ENCODE data around the gene GTF2F1. TPM values are rescaled to one million over a fixed set of nuclear protein-coding genes. Genes with fewer than 3 reads are reported as not detected.

GTF2F1 gene
- total RNA-seq, 1 experiment from 2014 or later: 43.8 TPM

DNA sequence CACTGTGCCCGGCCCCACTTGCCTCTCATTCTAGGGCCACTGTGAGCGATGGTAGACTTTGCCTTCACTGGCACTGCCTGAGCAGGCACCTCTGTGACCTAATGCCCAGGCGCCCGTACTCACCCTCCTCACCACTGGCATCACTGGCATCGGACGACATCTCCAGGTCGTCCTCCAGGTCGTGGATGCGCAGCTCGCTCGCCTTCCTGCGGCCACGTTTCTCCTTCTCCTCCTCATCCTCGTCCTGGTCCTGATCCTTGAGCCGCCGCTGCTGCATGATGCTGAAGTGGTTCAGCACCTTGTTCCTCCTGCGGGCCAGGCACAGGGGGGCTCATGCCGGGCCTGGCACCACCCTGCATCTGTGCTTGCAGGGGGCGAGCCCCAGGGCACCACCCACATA lies 9.8 kb downstream of the GTF2F1 start:
- Histone ChIP-seq H3K36me3 (ENCODE audit: low read depth) (no peaks in the 10 kb centered on the region), H3K4me3 (no peak overlapping the region), H3K27ac (no peak overlapping the region), H3K4me1 (replicated peaks; ENCODE audit: insufficient read depth) (no peaks in the 10 kb centered on the region), H4K20me1 (ENCODE audit: insufficient read depth) (no peaks in the 10 kb centered on the region), H2AFZ (no peak overlapping the region), H3K79me2 (ENCODE audit: low read depth) (no peaks in the 10 kb centered on the region), H3K9me2 (ENCODE audit: insufficient read depth) (no peaks in the 10 kb centered on the region), H3F3A (ENCODE audit: insufficient read depth, low read depth) (no peaks in the 10 kb centered on the region), H3K9me3 (ENCODE audit: insufficient read depth, low read depth) (no peaks in the 10 kb centered on the region), H3K4me2 (no peak overlapping the region), H3K27me3 (ENCODE audit: insufficient read depth, low read depth) (no peaks in the 10 kb centered on the region)
- CTCF ChIA-PET: no interaction called here
- DNase-seq: no peak
- TF ChIP-seq EZH2 (IDR thresholded peaks at IDR 0.05; ENCODE audit: low read depth): no peak
- TF ChIP-seq, protein P1, sequence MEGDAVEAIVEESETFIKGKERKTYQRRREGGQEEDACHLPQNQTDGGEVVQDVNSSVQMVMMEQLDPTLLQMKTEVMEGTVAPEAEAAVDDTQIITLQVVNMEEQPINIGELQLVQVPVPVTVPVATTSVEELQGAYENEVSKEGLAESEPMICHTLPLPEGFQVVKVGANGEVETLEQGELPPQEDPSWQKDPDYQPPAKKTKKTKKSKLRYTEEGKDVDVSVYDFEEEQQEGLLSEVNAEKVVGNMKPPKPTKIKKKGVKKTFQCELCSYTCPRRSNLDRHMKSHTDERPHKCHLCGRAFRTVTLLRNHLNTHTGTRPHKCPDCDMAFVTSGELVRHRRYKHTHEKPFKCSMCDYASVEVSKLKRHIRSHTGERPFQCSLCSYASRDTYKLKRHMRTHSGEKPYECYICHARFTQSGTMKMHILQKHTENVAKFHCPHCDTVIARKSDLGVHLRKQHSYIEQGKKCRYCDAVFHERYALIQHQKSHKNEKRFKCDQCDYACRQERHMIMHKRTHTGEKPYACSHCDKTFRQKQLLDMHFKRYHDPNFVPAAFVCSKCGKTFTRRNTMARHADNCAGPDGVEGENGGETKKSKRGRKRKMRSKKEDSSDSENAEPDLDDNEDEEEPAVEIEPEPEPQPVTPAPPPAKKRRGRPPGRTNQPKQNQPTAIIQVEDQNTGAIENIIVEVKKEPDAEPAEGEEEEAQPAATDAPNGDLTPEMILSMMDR (conservative IDR thresholded peaks at IDR 0.05): no peak
- POLR2A ChIA-PET (ENCODE audit: unreplicated experiment): no interaction called here
- no TSS peak for BruUV-seq (replicated peaks)
- intact Hi-C loops (cut with micrococcal nuclease; ENCODE audit: unreplicated experiment): no loop called here

DNA sequence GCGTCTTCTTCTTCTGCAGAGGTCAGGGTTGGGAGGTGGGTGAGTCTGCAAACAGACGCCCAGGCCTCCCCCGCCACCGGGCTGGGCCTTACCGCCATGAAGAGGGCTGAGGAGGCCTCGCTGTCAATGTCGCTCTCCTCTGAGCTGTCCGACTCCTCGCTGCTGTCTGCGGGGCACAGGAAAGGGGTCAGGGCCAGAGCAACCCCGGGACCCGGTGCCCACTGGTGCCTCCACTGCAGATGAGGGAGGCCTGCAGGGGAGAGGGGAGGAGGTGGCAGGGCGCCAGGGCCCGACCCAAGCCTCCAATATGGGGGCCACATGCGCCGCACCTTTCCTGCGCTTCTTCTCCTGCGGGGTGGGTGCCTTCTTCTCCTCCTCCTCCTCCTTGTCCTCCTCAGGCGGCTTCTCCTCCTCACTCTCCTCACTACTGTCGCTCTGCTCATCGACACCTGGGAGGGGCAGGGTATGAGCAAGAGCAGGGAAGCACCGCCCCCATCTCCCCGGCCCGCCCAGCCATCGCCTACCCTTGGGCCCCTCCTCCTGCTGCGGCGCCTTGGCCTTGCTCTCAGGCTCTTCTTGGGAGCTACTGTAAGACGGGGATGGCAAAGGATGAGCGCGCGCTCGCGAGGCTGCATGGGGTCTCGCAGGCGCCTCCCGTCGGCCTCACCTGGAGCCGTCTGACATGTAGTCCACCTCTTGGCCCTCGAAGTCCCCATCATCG lies 11.8 kb downstream of the GTF2F1 start:
- no peaks in the 10 kb centered on the region for H3K4me1 ChIP-seq (replicated peaks; ENCODE audit: insufficient read depth)
- ChIA-PET POLR2A (ENCODE audit: unreplicated experiment) (no interaction called here), CTCF (no interaction called here)
- no peaks in the 10 kb centered on the region for H3F3A ChIP-seq (ENCODE audit: insufficient read depth, low read depth)
- no peaks in the 10 kb centered on the region for H3K36me3 ChIP-seq (ENCODE audit: low read depth)
- no peak overlapping the region for H3K27ac ChIP-seq
- no peaks in the 10 kb centered on the region for H4K20me1 ChIP-seq (ENCODE audit: insufficient read depth)
- no peak overlapping the region for H2AFZ ChIP-seq
- H3K27me3 ChIP-seq (ENCODE audit: insufficient read depth, low read depth): no peaks in the 10 kb centered on the region
- no peak for DNase-seq
- no peak for TF ChIP-seq EZH2 (IDR thresholded peaks at IDR 0.05; ENCODE audit: low read depth)
- TF ChIP-seq, protein P1 (conservative IDR thresholded peaks at IDR 0.05): no peak
- H3K9me3 ChIP-seq (ENCODE audit: insufficient read depth, low read depth): no peaks in the 10 kb centered on the region
- H3K4me3 ChIP-seq: no peak overlapping the region
- H3K79me2 ChIP-seq (ENCODE audit: low read depth): no peaks in the 10 kb centered on the region
- H3K9me2 ChIP-seq (ENCODE audit: insufficient read depth): no peaks in the 10 kb centered on the region
- no peak overlapping the region for H3K4me2 ChIP-seq
- TSS peak; percentile 39 for BruUV-seq (replicated peaks)
- intact Hi-C loops (cut with micrococcal nuclease; ENCODE audit: unreplicated experiment): no loop called here

DNA sequence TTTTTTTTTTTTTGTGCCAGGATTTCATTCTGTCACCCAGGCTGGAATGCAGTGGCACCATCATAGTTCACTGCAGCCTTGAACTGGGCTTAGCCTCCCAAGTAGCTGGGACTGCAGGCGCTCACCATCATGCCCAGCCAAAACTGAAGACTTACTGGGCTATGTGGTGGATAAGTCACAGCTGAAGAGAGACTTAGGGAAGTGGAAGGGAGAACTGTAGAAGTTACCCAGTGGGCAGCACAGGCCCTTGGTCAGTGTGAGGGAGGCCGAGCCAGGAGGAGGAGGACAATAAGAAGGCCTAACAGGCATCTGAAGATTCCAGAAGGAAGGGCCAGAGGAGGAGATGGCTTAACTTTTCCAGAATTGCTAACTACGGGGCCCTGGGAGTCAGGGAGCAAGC lies 13.2 kb downstream of the GTF2F1 start:
- Histone ChIP-seq H3K27ac (no peak overlapping the region), H3F3A (ENCODE audit: insufficient read depth, low read depth) (no peaks in the 10 kb centered on the region), H3K4me2 (no peak overlapping the region), H3K4me1 (replicated peaks; ENCODE audit: insufficient read depth) (no peaks in the 10 kb centered on the region), H3K4me3 (no peak overlapping the region), H3K9me2 (ENCODE audit: insufficient read depth) (no peaks in the 10 kb centered on the region), H4K20me1 (ENCODE audit: insufficient read depth) (no peaks in the 10 kb centered on the region), H3K36me3 (ENCODE audit: low read depth) (no peaks in the 10 kb centered on the region), H3K9me3 (ENCODE audit: insufficient read depth, low read depth) (no peaks in the 10 kb centered on the region), H3K27me3 (ENCODE audit: insufficient read depth, low read depth) (no peaks in the 10 kb centered on the region), H3K79me2 (ENCODE audit: low read depth) (no peaks in the 10 kb centered on the region), H2AFZ (no peak overlapping the region)
- DNase-seq: no peak
- no TSS peak for BruUV-seq (replicated peaks)
- intact Hi-C loops (cut with micrococcal nuclease; ENCODE audit: unreplicated experiment): no loop called here
- ChIA-PET CTCF (no interaction called here), POLR2A (ENCODE audit: unreplicated experiment) (no interaction called here)
- TF ChIP-seq, protein P1 (conservative IDR thresholded peaks at IDR 0.05): no peak
- TF ChIP-seq EZH2 (IDR thresholded peaks at IDR 0.05; ENCODE audit: low read depth): no peak

Data from PC-9 (cell line).